ENCODE data around the gene TLR10.

DNA sequence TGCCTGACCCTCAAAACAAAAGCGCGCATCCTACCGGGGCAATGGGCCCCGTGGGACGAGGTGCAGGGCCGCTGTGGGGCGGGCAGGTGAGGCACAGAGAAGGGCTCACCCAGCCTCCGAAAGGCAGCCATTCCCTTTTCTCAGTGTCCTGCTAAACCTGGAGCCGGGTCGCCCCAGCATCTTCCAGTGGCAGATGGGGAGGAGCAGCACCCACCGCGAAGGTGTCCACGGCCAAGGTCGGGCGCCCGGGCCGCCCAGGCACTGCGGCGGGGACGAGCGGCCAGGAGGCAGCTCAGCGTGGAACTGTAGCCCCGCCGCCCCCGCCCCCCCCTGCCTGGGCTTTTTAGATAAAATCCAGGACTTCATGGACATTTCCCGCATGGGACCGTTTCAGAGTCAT lies 41.0 kb upstream of the TLR10 start:
- TF ChIP-seq EZH2 (IDR thresholded peaks at IDR 0.05; ENCODE audit: insufficient read depth, poor library complexity, severe bottlenecking) (no peak), EZH2phosphoT487 (IDR thresholded peaks at IDR 0.05; ENCODE audit: insufficient read depth, low read depth) (no peak)

Data from GM23248 (cell line).